Left kidney (tissue), 8 donors: ENCODE data around the gene HRH3. TPM values are rescaled to one million over a fixed set of nuclear protein-coding genes. Genes with fewer than 3 reads are reported as not detected.

Experiments used
- DNase-seq: peaks from one replicate; pipeline ENCODE4 v3.0.0-alpha.2; 2013
- long read RNA-seq, 8 donors: transcript quantifications; one replicate each; lab custom pipeline, GENCODE V29; 2026
- polyA plus RNA-seq: library from polyadenylated mRNA; unstranded; fragments of 120-200 nt; gene quantifications from one replicate; pipeline ENCODE4 v1.2.1, GENCODE V29; 2013; ENCODE audit not compliant: insufficient read length

The HRH3 gene
- 0.15 TPM for polyA plus RNA-seq
- long read RNA-seq, donor 1: 0 reads
- long read RNA-seq, donor 2: 0 reads
- long read RNA-seq, donor 3: 0 reads
- long read RNA-seq, donor 4: 0 reads
- long read RNA-seq, donor 5: 0 reads
- long read RNA-seq, donor 6, partial matches to known transcripts: 0 of 8 reads
- long read RNA-seq, donor 6, other reads (novel, unspliced or antisense): 8 of 8 reads
- long read RNA-seq, donor 7, partial matches to known transcripts: 31 of 38 reads
- long read RNA-seq, donor 7, other reads (novel, unspliced or antisense): 6 of 38 reads
- long read RNA-seq, donor 8: 0 reads

DNA sequence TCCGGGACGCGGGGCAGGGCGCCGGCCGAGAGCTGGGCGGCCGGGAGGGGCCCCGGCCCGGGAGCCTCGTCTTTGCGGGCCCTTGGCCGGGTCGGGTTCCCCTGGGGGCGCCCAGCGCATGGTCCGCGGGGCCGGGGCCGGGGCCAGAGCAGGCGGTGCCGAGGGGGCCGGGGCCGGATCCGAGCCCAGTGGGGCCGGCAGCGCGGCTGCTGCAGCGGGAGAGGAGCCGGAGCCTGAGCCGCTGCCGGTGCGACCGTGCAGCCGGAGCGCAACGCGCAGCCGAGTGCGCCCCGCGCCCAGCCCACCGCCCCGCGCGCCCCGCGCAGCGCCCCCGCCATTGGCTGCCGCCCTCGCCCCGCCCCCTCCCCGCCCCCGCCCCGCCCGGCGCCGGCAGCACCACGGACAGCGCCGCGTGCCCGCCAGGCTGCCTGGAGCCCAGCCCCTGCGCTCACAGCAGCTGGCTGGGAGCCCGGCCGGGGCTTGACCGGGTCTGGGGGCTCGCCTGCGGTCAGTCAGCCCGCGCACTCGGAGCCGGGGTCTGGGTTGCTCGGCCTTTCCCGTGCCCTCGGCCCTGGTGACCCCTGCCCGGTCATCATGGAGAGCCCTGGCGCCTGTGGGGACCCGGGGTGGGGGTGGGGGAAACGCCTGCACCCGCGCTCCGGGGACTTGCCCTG lies at the start of gene HRH3:
Gene HRH3 (minus strand): TSS at position 287 of the 674 bp plus-strand sequence. CDS start 308 bp downstream, outside the sequence.
- peak; percentile 51 for DNase-seq

DNA sequence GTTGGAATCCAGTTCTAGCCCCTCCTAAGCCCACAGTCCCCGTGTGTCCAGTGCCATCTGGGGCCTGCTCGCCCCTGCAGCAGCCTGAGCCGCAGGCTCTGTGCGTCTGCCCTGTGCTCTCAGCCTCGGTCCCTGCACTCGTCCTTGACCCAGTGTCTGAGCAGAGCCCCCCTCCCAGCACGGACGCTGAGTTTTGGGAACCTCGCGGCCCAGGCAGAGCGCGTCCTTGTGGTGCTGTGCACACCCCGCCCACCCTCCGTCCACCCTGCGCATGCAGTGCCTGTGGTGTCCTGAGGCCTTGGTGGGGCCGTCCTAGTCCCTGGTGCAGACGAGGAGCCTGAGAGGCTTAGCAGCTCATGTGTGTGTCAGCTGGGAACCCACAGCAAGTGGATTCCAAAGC lies 49.8 kb upstream of the HRH3 start:
- no peak for DNase-seq

DNA sequence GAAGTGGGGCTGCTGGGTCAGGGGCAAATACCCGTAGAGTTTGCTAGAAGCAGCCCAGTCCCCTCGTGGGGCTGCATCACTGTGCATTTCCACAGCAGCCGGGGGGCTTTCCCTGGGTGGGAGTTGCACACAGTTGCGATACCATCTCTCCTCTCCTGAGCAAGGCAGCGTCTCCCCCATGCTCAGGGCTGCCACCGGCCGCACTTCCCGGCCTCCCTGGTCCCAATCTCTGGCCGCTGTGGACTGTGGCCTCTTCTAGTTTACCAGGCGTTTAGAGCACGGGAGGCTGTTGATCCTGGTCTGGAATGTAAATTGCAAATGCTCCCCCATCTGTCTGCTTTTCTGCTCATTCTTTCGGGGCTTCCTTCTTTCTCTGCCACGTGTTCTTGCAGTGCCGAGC lies 49.3 kb upstream of the HRH3 start:
- DNase-seq: no peak

DNA sequence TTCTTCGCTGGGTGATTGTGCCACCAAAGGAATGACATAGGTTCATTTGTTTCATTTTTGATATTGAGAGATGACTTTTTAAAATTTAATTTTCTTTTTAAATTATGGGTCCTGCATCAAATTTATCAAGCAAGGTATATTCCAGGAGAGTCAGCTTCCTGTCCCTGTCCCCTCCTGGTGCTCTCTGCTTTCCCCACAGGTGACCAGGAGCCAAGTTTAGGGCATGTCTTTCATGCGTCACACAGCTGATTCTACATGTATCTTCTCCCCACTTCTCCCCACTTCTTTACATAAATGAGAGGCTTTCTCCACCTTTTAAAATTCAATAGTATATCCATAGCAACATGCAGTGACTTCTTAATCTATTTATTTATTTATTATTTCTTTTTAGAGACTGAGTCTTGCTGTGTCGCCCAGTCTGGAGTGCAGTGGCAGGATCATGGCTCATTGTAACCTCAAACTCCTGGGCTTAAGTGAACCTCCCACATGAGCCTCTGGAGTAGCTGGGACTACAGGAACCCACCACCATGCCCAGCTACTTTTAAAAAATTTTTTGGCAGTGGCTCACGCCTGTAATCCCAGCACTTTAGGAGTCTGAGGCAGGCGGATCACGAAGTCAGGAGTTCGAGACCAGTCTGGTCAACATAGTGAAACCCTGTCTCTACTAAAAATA lies 48.3 kb upstream of the HRH3 start:
- no peak for DNase-seq

DNA sequence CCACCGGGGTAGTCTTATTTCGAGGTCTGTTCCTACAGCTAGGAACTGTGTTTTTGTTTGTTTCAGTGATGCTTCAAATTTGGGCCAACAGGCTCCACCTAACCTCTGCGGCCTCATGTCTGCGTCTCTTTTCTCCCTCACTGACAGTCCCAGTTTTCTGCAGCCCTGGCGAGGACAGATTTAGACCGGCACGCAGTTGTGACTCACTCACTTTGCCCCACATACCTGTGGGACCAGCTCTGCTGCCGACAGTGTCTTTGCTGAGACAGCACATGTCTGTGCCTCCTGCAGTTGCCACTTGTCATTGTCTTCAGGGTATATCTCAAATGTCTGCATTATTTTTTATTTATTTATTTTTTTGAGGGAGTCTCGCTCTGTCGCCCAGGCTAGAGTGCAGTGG lies 47.5 kb upstream of the HRH3 start:
- no peak for DNase-seq

DNA sequence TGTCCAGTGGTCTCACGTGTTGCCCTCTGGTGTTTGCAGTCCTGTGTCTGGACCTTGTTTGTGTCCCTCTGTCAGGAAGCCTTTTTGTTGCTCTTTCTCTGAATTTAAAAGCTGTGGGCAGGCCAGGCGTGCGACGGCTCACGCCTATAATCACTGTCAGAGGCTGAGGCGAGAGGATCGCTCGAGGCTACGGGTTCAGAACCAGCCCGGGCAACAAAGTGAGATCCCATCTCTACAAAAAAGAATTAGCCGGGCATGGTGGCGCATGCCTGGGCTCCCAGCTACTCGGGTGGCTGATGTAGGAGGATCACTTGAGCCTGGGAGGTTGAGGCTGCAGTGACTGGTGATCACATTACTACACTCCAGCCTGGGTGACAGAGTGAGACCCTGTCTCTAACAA lies 46.8 kb upstream of the HRH3 start:
- no peak for DNase-seq

DNA sequence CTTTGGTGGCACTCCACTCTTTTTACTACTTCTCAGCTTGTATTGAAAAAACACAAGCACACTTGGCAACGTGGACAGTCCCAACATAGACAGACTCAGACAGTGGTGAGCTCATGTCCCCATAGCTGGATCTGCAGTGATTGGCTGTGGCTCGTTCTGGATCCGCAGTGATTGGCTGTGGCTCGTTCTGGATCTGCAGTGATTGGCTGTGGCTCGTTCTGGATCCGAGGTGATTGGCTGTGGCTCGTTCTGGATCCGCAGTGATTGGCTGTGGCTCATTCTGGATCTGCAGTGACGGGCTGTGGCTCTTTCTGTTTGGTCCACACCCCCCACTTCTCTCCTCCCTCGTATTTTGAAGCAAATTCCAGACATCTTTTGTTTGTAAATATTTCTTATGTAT lies 46.3 kb upstream of the HRH3 start:
- DNase-seq: no peak

DNA sequence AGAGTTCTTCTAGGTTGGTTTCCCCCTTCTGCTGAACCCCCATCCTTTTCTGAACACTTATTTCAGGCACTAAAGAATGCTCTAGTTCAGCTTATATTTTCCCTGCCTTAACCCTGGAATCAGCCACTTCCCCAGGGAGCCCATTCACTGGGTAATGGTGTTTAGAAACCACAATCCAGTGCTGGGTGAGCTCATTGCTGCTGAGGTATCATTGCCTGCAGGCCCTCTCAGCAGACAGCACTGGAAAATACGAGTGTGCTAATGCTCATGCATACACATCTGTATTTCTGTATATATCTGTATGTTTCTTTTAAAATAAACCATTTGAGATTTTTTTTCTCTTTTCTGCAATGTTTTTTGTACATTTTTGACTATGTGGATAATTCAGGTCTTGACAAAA lies 45.3 kb upstream of the HRH3 start:
- no peak for DNase-seq

DNA sequence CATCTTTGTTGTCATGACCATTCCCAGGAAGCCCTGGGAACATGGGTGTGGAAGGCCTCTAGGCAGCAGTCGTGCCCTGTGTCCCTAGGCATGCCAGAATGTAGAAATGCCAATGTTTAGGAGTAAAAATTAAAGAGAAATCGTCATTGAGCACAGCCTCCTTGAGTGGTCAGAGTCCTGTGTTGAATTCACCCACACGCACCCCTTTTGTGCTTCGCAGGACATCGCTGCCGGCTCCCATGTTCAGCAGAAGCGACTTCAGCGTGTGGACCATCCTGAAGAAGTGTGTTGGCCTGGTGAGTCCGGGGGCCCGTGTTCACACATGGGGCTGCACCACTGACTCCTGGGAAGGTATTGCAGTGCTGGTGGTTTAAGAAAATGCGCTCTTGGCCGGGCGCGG lies 43.3 kb upstream of the HRH3 start:
- no peak for DNase-seq

DNA sequence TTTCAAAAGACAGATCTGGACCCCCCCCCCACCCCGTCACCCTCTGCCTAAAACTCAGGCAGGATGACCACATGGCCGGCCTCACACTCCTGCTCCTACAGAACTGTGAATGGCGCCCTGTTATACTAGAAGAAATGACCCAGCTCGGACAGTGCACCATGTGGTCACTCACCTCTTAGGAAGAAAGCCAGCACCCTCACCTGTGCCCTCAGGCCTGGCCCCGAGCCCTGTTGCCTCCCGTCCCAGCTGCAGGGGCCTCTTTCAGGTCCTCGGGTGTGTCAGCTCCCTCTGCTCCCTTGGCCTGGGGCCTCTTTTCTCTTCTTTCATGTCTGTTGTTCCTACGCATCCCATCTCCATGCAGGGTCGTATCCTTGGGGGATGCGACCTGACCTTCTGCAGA lies 42.0 kb upstream of the HRH3 start:
- DNase-seq: no peak

DNA sequence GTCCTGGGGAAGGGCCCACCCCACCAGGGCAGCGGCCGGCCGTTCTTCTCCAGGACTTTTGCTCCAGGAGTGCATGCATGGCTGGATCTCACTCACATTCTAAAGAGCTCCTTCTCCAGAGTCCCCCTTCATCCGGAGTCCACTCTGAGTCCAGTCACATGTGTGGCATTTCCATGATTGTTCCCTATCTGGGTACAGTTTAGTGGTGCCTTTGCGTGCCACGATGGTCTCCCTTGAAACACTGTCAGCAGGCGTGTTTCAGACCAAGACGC lies 39.2 kb upstream of the HRH3 start:
- no peak for DNase-seq

DNA sequence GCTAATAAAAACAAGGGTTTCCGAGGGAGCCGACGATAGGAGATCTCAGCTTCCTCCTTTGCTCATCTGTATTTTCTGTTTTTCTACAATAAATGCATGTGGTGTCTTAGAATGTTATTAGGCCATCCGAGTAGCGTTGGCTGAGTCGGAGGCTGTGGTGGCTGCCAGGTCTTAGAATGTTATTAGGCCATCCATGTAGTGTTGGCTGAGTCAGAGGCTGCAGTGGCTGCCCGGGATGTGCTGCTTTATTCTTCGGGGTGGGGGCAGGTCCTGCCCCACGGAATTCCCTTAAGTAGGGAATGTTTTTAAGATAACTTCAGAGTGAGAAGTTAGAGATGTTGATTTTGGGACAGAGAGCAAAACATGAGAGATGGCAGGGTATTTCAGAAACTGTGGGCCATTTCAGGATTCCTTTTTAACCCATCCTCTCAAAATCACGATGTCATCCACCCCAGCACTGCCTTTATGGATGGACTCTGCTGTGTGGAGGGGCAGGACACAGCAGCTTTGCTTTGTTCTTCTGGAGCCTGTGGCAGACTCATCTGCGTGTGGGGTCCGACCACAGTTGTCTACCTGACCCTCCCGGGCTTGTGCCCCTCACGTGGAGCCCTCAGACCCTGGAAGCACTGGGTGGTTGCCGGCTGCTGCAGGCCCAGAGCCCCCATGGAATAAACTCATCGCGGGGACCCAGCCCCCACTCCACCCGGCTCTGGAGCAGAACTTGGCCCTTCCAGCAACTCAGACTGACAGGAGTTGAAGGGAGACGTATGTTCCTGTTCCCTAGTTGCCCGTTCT lies 38.6 kb upstream of the HRH3 start:
- no peak for DNase-seq

DNA sequence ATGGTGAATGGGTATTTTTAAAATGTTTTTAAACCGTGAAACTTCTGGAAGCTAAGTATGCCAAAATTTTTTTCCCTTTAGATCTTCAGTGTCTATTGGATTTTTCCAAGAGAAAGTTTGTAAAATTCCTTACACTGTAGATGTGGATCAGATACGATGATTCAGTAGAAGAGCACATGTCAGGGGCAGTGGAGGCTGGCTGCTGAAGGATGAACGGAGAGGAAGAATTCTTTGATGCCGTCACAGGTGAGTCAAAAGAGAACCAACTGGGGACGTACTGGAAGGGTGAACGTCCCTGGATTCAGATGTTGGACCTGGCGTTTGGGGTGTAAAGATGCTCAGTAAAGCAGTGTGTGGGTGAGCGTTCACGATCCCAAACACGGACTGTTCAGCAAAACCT lies 35.9 kb upstream of the HRH3 start:
- DNase-seq: no peak

DNA sequence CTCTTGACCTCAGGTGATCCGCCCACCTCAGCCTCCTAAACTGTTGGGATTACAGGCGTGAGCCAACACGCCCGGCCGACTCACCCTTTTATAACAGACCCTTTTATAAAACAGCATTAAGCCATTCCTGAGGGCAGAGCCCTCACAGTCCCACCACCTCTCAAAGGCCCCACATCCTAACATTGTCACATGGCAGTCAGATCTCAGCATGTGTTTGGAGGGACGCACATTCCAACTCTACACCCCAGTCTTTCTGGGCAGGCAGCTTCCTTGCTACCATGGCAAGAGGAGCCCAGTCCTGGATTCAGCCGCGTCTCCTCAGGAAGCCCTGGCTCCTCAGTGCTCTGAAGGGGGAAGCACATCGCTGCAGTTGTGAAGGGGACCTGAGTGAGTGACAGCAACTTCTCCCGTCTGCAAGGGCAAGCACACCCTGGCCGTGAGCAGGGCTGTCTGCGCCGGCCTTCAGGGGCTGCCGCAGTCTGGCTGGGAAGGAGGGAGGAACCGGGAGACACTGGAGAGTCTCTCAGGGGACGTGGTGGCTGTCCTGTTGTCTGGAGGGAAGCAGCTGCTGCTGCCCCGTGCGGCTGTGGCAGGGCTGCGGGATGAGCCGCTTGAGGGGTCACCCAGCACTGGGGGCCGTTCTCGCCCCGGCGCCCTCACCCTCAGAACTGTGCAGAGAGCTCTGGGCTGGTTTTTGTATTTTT lies 34.1 kb upstream of the HRH3 start:
- no peak for DNase-seq

DNA sequence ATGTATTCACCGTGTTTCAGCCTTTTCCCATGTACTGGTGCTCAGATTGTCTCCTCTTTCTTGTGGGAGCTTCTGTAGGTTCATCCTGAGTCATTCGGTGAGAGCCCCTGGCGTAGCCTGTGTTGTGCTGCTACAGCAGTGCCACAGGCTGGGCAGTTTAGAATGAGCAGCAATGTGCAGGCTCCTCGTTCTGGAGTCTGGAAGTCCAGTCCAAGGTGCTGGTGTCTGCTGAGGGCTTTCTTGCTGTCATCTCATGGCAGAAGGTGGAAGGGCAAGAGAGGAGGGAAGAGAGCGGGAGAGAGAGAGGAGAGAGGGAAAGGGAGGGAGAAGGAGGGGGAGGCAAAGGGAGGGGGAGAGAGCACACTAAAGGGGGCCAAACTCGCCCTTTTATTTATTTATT lies 33.3 kb upstream of the HRH3 start:
- no peak for DNase-seq

DNA sequence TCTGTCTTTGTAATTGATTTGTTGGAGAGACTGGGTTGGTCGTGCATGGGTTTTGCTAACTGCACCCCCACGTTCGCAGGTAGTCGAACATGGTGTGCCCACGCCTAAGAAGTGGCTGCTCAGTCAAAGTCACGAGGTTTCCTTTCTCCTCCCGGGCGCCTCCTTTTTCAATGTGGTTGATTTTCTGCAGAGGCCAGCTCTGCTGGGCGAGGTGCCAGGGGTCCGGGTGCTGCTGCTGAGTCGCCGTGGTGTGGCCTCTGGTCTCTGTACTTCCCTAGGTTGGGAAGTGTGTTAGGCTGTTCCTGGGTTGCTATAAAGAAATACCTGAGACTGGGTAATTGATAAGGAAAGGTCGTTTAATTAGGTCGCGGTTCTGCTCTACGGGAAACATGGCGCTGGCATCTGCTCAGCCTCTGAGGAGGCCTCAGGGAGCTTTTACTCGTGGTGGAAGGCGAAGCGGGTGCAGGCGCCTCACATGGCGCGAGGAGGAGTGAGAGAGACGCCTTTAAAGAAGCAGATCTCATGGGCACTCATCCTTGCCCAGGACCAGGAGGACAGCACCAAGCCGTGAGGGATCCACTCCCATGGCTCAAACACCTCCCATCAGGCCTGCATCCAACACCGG lies 32.4 kb upstream of the HRH3 start:
- DNase-seq: no peak

DNA sequence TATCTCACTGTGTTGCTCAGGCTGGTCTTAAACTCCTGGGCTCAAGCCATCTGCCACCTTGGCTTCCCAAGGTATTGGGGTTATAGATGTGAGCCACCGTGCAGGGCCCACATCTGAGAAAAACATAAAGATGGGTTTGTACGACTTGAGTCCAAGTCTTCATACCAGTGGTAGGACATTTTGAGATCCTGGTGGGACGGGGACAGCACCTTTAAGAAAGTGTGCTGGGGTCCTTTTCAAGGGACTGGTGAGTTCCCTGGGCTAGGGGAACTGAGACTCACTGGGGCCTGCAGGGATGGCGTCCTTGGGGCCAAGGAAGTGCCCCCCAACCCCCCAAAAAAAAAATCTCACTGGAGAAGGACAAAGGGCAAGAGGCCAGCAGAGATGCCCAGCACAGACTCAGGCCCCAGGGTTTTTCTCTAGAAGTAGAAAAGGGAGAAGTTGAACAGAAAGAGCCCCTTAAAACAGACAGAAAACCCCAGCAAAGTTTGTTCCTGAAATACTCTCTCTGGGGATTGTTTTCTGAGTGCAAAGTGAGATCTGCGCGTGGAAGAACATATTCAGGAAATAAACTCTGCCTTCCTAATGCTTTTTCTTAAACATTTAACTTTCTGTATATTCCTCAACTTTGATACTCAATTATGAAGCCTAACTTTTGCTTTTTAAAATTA lies 28.9 kb upstream of the HRH3 start:
- no peak for DNase-seq

DNA sequence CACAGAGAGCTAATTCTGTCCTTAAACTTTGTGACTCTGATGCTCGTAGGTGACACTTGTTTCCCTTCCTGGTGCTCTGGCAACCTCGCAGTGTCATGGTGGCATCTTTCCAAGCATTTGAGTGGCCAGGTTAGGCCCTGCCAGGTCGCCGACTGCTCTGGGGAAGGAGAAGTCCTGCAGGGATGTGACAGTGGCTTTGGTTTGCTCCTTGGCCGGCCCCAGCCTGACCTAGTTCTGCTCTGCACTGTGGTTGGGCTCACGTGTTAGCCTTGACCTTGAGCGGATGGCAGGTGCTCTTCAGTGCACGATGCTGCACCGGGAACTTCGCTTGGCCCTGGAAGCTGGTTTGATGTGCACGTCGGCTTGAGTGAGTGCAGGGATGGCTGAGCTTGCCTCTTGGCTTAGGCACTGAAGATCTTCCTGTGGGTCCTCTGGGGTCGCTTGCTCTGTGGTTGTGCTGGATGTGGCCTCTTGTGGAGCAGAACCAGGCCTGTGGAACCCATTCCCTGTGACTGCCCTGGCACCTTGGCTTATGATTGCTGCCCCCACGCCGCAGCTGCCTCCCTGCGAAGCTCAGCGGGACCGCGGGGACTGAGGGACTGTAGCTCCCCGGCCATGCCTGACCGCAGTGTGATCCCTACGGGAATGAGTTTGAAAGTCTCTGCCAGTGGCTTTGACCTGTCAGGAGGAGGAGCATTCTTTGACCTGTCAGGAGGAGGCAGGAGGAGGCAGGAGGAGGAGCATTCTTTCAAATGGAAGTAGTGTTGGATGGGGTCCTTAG lies 27.0 kb upstream of the HRH3 start:
- no peak for DNase-seq

DNA sequence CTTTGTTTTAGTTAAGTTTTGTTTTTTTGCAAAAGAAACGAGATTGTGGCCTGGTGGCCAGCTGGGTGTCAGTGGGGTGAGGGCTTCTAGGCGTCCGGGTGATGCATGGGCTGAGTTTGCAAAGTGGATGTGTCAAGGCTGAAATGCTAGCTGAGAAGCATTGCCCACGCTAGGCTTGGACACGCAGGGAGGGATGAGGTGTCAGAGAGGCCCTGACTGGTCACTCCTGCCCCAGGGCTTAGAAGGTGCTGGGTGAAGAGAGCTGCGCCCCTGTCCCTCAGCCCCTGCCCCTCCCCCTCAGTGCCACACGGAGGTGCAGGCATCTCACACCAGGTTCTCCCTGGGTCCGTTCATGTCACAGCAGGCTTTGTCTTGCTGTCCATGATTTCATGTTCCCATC lies 26.4 kb upstream of the HRH3 start:
- DNase-seq: no peak

DNA sequence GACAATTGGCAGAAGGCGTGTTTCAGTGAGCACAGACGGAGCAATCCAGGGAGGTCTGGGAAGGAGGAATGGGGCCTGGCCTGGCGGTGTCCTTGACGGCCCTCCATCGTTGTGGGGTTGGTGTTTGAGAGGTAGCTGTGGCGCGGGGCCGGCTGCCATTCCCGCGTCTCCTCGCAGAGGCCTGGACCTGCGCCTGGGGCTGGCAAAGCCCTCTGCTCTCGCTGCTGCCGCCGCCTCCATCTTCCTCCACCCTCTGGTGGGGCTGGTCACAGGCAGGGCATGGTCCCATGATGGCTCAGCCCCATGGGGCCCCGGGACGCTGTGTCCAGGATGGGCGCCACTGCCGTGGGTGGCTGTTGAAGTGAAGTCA lies 25.8 kb upstream of the HRH3 start:
- DNase-seq: no peak
